Stimulated activated naive CD8-positive, alpha-beta T cell treated with anti-CD3 and anti-CD28 coated beads, Interleukin-15, Interleukin-2, amounts not matched to agents 100 U/mL and 50 U/mL, for 24 hours (primary cell): Measurements from ENCODE around the gene SLC6A6.

Experiments
- ATAC-seq: fragments of 150-1000 bp; cut with Tn5 transposase; one replicate; pipeline ENCODE4 v1.10.0; 2021
- DNase-seq: peaks from one replicate; pipeline ENCODE4 v3.0.0; 2021

SLC6A6 gene

GRCh38 chr3:14454639-14455310, 52.4 kb downstream of the SLC6A6 start:
- ATAC-seq = no peak
- no peak for DNase-seq

GRCh38 chr3:14455571-14456317, 53.3 kb downstream of the SLC6A6 start:
- DNase-seq (no peak), ATAC-seq (no peak)

GRCh38 chr3:14456794-14457193, 54.4 kb downstream of the SLC6A6 start:
- DNase-seq = no peak
- ATAC-seq = no peak

GRCh38 chr3:14457481-14457880, 55.1 kb downstream of the SLC6A6 start:
- ATAC-seq (no peak), DNase-seq (no peak)

- no peak for ATAC-seq
- DNase-seq = no peak
Observed at GRCh38 chr3:14457999-14458398, 55.6 kb downstream of the SLC6A6 start.

- peak; percentile 35 for ATAC-seq
- DNase-seq = no peak
Observed at GRCh38 chr3:14458434-14459275, 56.2 kb downstream of the SLC6A6 start.

GRCh38 chr3:14459384-14459783, 57.0 kb downstream of the SLC6A6 start:
- DNase-seq (no peak), ATAC-seq (no peak)

GRCh38 chr3:14459787-14460186, 57.4 kb downstream of the SLC6A6 start:
- ATAC-seq = no peak
- DNase-seq = no peak

GRCh38 chr3:14460342-14461005, 58.1 kb downstream of the SLC6A6 start:
- ATAC-seq (no peak), DNase-seq (no peak)

GRCh38 chr3:14461006-14461747, 58.8 kb downstream of the SLC6A6 start:
- ATAC-seq (no peak), DNase-seq (no peak)

GRCh38 chr3:14461748-14462324, 59.4 kb downstream of the SLC6A6 start:
- ATAC-seq = no peak

GRCh38 chr3:14462738-14463137, 60.3 kb downstream of the SLC6A6 start:
- DNase-seq = peak; percentile 27

More at GRCh38 chr3:14461748-14462324, 59.4 kb downstream of the SLC6A6 start:
- DNase-seq = peak; percentile 22

GRCh38 chr3:14463330-14464140, 61.1 kb downstream of the SLC6A6 start:
- ATAC-seq = no peak
- DNase-seq = no peak

More at GRCh38 chr3:14462738-14463137, 60.3 kb downstream of the SLC6A6 start:
- peak; percentile 73 for ATAC-seq

- ATAC-seq = no peak
- no peak for DNase-seq
Observed at GRCh38 chr3:14464141-14464465, 61.7 kb downstream of the SLC6A6 start.

- ATAC-seq = no peak
Observed at GRCh38 chr3:14464521-14464920, 62.1 kb downstream of the SLC6A6 start.

GRCh38 chr3:14465425-14465824, 63.0 kb downstream of the SLC6A6 start:
- ATAC-seq = no peak

More at GRCh38 chr3:14464521-14464920, 62.1 kb downstream of the SLC6A6 start:
- no peak for DNase-seq

GRCh38 chr3:14466179-14466903, 63.9 kb downstream of the SLC6A6 start:
- ATAC-seq (no peak), DNase-seq (no peak)

More at GRCh38 chr3:14465425-14465824, 63.0 kb downstream of the SLC6A6 start:
- DNase-seq = no peak

- ATAC-seq (peak; percentile 51), DNase-seq (peak; percentile 49)
Observed at GRCh38 chr3:14467814-14468620, 65.6 kb downstream of the SLC6A6 start.

GRCh38 chr3:14468621-14468981, 66.2 kb downstream of the SLC6A6 start:
- DNase-seq = no peak
- no peak for ATAC-seq
